ENCODE data around the gene CMSS1.

The CMSS1 gene

GRCh38 chr3:99817437-99818240 lies at the start of gene CMSS1:
CMSS1 (plus strand) TSS chr3:99817862.
- DNase-seq, result peak; percentile 90 to 97 (median 94)

GRCh38 chr3:99768126-99768525 lies 49.5 kb upstream of the CMSS1 start:
- DNase-seq, result no peak

- no peak for DNase-seq
Measured at GRCh38 chr3:99768808-99769501, 48.7 kb upstream of the CMSS1 start.

GRCh38 chr3:99772171-99772570 lies 45.5 kb upstream of the CMSS1 start:
- no peak for DNase-seq

- DNase-seq, result no peak
Measured at GRCh38 chr3:99772671-99773070, 45.0 kb upstream of the CMSS1 start.

- no peak for DNase-seq
Measured at GRCh38 chr3:99774467-99774866, 43.2 kb upstream of the CMSS1 start.

- DNase-seq, result no peak
Measured at GRCh38 chr3:99776516-99777209, 41.0 kb upstream of the CMSS1 start.

- DNase-seq, result no peak
Measured at GRCh38 chr3:99777210-99777549, 40.5 kb upstream of the CMSS1 start.

- DNase-seq, result peak in 1 of 3 experiments; percentile 17
Measured at GRCh38 chr3:99777708-99778107, 40.0 kb upstream of the CMSS1 start.

GRCh38 chr3:99780749-99781148 lies 36.9 kb upstream of the CMSS1 start:
- DNase-seq, result no peak

GRCh38 chr3:99781761-99782160 lies 35.9 kb upstream of the CMSS1 start:
- DNase-seq, result no peak

- DNase-seq, result peak in 1 of 3 experiments; percentile 8
Measured at GRCh38 chr3:99783011-99783573, 34.6 kb upstream of the CMSS1 start.

- peak; percentile 19 to 64 (median 37) for DNase-seq
Measured at GRCh38 chr3:99789011-99789721, 28.5 kb upstream of the CMSS1 start.

GRCh38 chr3:99794485-99794884 lies 23.2 kb upstream of the CMSS1 start:
- no peak for DNase-seq

- DNase-seq, result no peak
Measured at GRCh38 chr3:99795573-99795972, 22.1 kb upstream of the CMSS1 start.

- no peak for DNase-seq
Measured at GRCh38 chr3:99799422-99799821, 18.2 kb upstream of the CMSS1 start.

GRCh38 chr3:99803297-99803696 lies 14.4 kb upstream of the CMSS1 start:
- no peak for DNase-seq

GRCh38 chr3:99805160-99805559 lies 12.5 kb upstream of the CMSS1 start:
- no peak for DNase-seq

- peak; percentile 18 to 65 (median 55) for DNase-seq
Measured at GRCh38 chr3:99808163-99808794, 9.4 kb upstream of the CMSS1 start.

- no peak for DNase-seq
Measured at GRCh38 chr3:99809565-99809964, 8.1 kb upstream of the CMSS1 start.

GRCh38 chr3:99810403-99810802 lies 7.3 kb upstream of the CMSS1 start:
- no peak for DNase-seq

- DNase-seq, result peak in 1 of 3 experiments; percentile 30
Measured at GRCh38 chr3:99817047-99817436, 620 bp upstream of the CMSS1 start.

Measured in NCI-H1417 (cell line).